ENCODE data around the gene IRF5.

DNA sequence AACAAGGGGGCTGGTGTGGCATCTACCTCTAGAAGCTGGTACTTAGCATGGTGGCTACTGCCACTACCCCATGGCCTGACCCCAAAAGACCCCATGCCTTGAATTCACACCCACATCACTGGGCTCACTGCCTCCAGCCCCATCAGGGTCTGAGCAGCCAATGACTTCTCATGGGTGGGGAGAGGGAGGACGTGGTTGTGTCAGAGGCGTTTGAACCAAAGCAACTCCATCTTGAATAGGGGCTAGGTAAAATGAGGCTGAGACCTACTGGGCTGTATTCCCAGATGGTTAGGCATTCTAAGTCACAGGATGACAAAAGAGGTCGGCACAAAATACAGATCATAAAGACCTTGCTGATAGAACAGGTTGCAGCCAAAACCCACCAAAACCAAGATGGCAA, 42.4 kb upstream of the IRF5 start:
- TF ChIP-seq GABPA (IDR thresholded peaks at IDR 0.05; ENCODE audit: low read depth) (no peak), MXI1 (IDR thresholded peaks at IDR 0.05; ENCODE audit: low read depth, low read length) (no peak), JUND (IDR thresholded peaks at IDR 0.05; ENCODE audit: low read depth, low read length) (no peak), POLR2AphosphoS5 (IDR thresholded peaks at IDR 0.05; ENCODE audit: low read length) (no peak), CREB1 (IDR thresholded peaks at IDR 0.05; ENCODE audit: low read depth) (no peak)
- TF ChIP-seq, protein P1, sequence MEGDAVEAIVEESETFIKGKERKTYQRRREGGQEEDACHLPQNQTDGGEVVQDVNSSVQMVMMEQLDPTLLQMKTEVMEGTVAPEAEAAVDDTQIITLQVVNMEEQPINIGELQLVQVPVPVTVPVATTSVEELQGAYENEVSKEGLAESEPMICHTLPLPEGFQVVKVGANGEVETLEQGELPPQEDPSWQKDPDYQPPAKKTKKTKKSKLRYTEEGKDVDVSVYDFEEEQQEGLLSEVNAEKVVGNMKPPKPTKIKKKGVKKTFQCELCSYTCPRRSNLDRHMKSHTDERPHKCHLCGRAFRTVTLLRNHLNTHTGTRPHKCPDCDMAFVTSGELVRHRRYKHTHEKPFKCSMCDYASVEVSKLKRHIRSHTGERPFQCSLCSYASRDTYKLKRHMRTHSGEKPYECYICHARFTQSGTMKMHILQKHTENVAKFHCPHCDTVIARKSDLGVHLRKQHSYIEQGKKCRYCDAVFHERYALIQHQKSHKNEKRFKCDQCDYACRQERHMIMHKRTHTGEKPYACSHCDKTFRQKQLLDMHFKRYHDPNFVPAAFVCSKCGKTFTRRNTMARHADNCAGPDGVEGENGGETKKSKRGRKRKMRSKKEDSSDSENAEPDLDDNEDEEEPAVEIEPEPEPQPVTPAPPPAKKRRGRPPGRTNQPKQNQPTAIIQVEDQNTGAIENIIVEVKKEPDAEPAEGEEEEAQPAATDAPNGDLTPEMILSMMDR (IDR thresholded peaks at IDR 0.05 in 2 of 3, conservative IDR thresholded peaks at IDR 0.05 in 1 of 3; ENCODE audit: control insufficient read depth in 2 of 3, extremely low read depth in 1 of 3, insufficient read depth in 1 of 3, low read depth in 3 of 3, low read length in 3 of 3), result no peak
